Measurements from ENCODE around the gene PDLIM5.

Gene PDLIM5

GRCh38 chr4:94428884-94429283 is 22.9 kb upstream of the PDLIM5 start:
- DNase-seq: peak; percentile 8

- DNase-seq: no peak
Observed at GRCh38 chr4:94430406-94430805, 21.3 kb upstream of the PDLIM5 start.

GRCh38 chr4:94431388-94431787 is 20.4 kb upstream of the PDLIM5 start:
- DNase-seq: no peak

- DNase-seq: no peak
Observed at GRCh38 chr4:94434505-94434904, 17.2 kb upstream of the PDLIM5 start.

GRCh38 chr4:94435874-94436273 is 15.9 kb upstream of the PDLIM5 start:
- no peak for DNase-seq

GRCh38 chr4:94436512-94436911 is 15.2 kb upstream of the PDLIM5 start:
- DNase-seq: no peak

- DNase-seq: no peak
Observed at GRCh38 chr4:94439606-94440005, 12.1 kb upstream of the PDLIM5 start.

GRCh38 chr4:94441838-94442237 is 9.9 kb upstream of the PDLIM5 start:
- DNase-seq: no peak

GRCh38 chr4:94442251-94442650 is 9.5 kb upstream of the PDLIM5 start:
- no peak for DNase-seq

GRCh38 chr4:94446386-94446785 is 5.4 kb upstream of the PDLIM5 start:
- DNase-seq: no peak

GRCh38 chr4:94447754-94448411 is 3.9 kb upstream of the PDLIM5 start:
- no peak for DNase-seq

GRCh38 chr4:94448815-94449375 is 2.8 kb upstream of the PDLIM5 start:
- peak; percentile 62 for DNase-seq

- no peak for DNase-seq
Observed at GRCh38 chr4:94451051-94451694, 569 bp upstream of the PDLIM5 start.

- peak; percentile 66 for DNase-seq
Observed at GRCh38 chr4:94452476-94453371, 982 bp downstream of the PDLIM5 start.

- no peak for DNase-seq
Observed at GRCh38 chr4:94453391-94453963, 1.7 kb downstream of the PDLIM5 start.

- no peak for DNase-seq
Observed at GRCh38 chr4:94454405-94454804, 2.7 kb downstream of the PDLIM5 start.

GRCh38 chr4:94455081-94455480 is 3.3 kb downstream of the PDLIM5 start:
- no peak for DNase-seq

- peak; percentile 55 for DNase-seq
Observed at GRCh38 chr4:94457692-94458106, 6.0 kb downstream of the PDLIM5 start.

- no peak for DNase-seq
Observed at GRCh38 chr4:94458682-94459081, 6.9 kb downstream of the PDLIM5 start.

- DNase-seq: no peak
Observed at GRCh38 chr4:94459462-94460161, 7.9 kb downstream of the PDLIM5 start.

- no peak for DNase-seq
Observed at GRCh38 chr4:94461506-94461905, 9.8 kb downstream of the PDLIM5 start.

GRCh38 chr4:94462572-94462971 is 10.8 kb downstream of the PDLIM5 start:
- no peak for DNase-seq
